Measurements from ENCODE around the gene DENND4A.

Gene DENND4A

GRCh38 chr15:65772930-65773329 is 19.2 kb downstream of the DENND4A start:
- H3K27ac ChIP-seq (ENCODE audit: low read depth, low read length) = peak overlapping the region; percentile 62
- no peaks in the 10 kb centered on the region for H3K9me3 ChIP-seq (ENCODE audit: control insufficient read depth, insufficient read depth, low read length)
- TF ChIP-seq EZH2phosphoT487 (IDR thresholded peaks at IDR 0.05; ENCODE audit: borderline replicate concordance, low read length) = no peak
- TF ChIP-seq, protein P1, sequence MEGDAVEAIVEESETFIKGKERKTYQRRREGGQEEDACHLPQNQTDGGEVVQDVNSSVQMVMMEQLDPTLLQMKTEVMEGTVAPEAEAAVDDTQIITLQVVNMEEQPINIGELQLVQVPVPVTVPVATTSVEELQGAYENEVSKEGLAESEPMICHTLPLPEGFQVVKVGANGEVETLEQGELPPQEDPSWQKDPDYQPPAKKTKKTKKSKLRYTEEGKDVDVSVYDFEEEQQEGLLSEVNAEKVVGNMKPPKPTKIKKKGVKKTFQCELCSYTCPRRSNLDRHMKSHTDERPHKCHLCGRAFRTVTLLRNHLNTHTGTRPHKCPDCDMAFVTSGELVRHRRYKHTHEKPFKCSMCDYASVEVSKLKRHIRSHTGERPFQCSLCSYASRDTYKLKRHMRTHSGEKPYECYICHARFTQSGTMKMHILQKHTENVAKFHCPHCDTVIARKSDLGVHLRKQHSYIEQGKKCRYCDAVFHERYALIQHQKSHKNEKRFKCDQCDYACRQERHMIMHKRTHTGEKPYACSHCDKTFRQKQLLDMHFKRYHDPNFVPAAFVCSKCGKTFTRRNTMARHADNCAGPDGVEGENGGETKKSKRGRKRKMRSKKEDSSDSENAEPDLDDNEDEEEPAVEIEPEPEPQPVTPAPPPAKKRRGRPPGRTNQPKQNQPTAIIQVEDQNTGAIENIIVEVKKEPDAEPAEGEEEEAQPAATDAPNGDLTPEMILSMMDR (IDR thresholded peaks at IDR 0.05; ENCODE audit: low read depth, low read length, poor library complexity, severe bottlenecking) = no peak
- H3K4me3 ChIP-seq (ENCODE audit: low read length) = peak overlapping the region; percentile 8
- H4K20me1 ChIP-seq (ENCODE audit: control insufficient read depth, insufficient read depth, low read depth, low read length) = peaks cover 4% of the 10 kb centered on the region; the same call in 1 of the 2 replicates
- peaks cover 28% of the 10 kb centered on the region for H3F3A ChIP-seq (ENCODE audit: control insufficient read depth, insufficient read depth)
- peak overlapping the region; percentile 39 for H3K4me2 ChIP-seq (ENCODE audit: low read length)
- H3K79me2 ChIP-seq (ENCODE audit: control insufficient read depth, low read length) = peaks cover 99% of the 10 kb centered on the region
- peaks cover 33% of the 10 kb centered on the region for H3K36me3 ChIP-seq (ENCODE audit: control insufficient read depth, low read length)
- peaks cover 98% of the 10 kb centered on the region for H3K4me1 ChIP-seq (ENCODE audit: control insufficient read depth, low read length)
- no peaks in the 10 kb centered on the region for H3K9me2 ChIP-seq (replicated peaks; ENCODE audit: control insufficient read depth, low read length)
- H3K27me3 ChIP-seq (ENCODE audit: control insufficient read depth, low read length) = no peaks in the 10 kb centered on the region

DNA sequence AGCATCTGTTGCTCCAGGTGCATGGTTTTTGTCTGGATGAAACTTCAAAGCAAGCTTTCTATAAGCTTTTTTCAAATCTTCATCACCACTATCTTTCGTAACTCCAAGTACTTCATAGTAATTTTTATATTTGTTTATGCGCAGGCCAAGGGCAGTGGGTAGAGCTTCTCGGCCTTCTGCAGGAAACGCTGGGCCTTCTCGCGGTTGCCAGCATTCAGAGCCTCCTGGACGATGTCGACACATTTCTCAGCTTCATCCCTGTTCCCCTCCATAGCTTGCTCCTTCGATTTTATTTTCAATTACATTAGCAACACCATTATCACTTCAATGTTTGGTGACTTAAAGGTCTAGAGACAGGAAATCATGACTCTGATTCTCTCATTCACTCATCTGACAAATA is 20.2 kb downstream of the DENND4A start:
- no peaks in the 10 kb centered on the region for H3K9me3 ChIP-seq (ENCODE audit: control insufficient read depth, insufficient read depth, low read length)
- no peaks in the 10 kb centered on the region for H3K9me2 ChIP-seq (replicated peaks; ENCODE audit: control insufficient read depth, low read length)
- peak overlapping the region; percentile 20 for H3K27ac ChIP-seq (ENCODE audit: low read depth, low read length)
- no peaks in the 10 kb centered on the region for H3K27me3 ChIP-seq (ENCODE audit: control insufficient read depth, low read length)
- peaks cover 99% of the 10 kb centered on the region for H3K79me2 ChIP-seq (ENCODE audit: control insufficient read depth, low read length)
- H3K4me3 ChIP-seq (ENCODE audit: low read length) = 0 out of 2 replicates have a peak overlapping the region, but pooled peaks have one; percentile 7
- H3F3A ChIP-seq (ENCODE audit: control insufficient read depth, insufficient read depth) = peaks cover 36% of the 10 kb centered on the region
- H3K4me1 ChIP-seq (ENCODE audit: control insufficient read depth, low read length) = peaks cover 98% of the 10 kb centered on the region
- TF ChIP-seq, protein P1 (IDR thresholded peaks at IDR 0.05; ENCODE audit: low read depth, low read length, poor library complexity, severe bottlenecking) = no peak
- no peak for TF ChIP-seq EZH2phosphoT487 (IDR thresholded peaks at IDR 0.05; ENCODE audit: borderline replicate concordance, low read length)
- H4K20me1 ChIP-seq (ENCODE audit: control insufficient read depth, insufficient read depth, low read depth, low read length) = peaks cover 4% of the 10 kb centered on the region; the same call in 1 of the 2 replicates
- peak overlapping the region; percentile 54 for H3K4me2 ChIP-seq (ENCODE audit: low read length)
- H3K36me3 ChIP-seq (ENCODE audit: control insufficient read depth, low read length) = peaks cover 39% of the 10 kb centered on the region

DNA sequence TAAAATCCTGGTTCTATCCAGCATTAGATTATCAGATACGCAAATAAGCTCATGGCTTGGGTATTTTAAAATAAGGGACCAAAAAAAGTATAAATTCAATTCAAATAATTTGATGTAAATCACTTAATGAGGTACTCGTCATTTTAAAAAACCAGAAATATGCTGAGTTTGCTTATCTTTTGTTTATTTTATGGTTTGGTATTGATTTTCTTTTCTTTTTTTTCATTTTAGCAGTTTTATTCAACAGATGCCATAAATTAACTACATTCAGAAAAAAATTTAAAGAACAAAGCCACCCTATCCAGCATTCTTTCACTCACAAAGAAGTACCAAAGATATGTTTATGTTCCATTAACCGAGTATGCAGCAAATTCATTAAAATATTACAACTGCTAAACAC is 22.6 kb downstream of the DENND4A start:
- Histone ChIP-seq H4K20me1 (ENCODE audit: control insufficient read depth, insufficient read depth, low read depth, low read length) (no peaks in the 10 kb centered on the region), H3K27ac (ENCODE audit: low read depth, low read length) (peak overlapping the region; percentile 46), H3K79me2 (ENCODE audit: control insufficient read depth, low read length) (peaks cover 100% of the 10 kb centered on the region), H3F3A (ENCODE audit: control insufficient read depth, insufficient read depth) (peaks cover 40% of the 10 kb centered on the region), H3K4me2 (ENCODE audit: low read length) (peak overlapping the region; percentile 54), H3K4me3 (ENCODE audit: low read length) (peak overlapping the region; percentile 8), H3K36me3 (ENCODE audit: control insufficient read depth, low read length) (peaks cover 41% of the 10 kb centered on the region), H3K9me3 (ENCODE audit: control insufficient read depth, insufficient read depth, low read length) (no peaks in the 10 kb centered on the region), H3K9me2 (replicated peaks; ENCODE audit: control insufficient read depth, low read length) (no peaks in the 10 kb centered on the region), H3K27me3 (ENCODE audit: control insufficient read depth, low read length) (no peaks in the 10 kb centered on the region), H3K4me1 (ENCODE audit: control insufficient read depth, low read length) (peaks cover 99% of the 10 kb centered on the region)
- TF ChIP-seq, protein P1 (IDR thresholded peaks at IDR 0.05; ENCODE audit: low read depth, low read length, poor library complexity, severe bottlenecking) = no peak
- no peak for TF ChIP-seq EZH2phosphoT487 (IDR thresholded peaks at IDR 0.05; ENCODE audit: borderline replicate concordance, low read length)
